Progenitor cell of endocrine pancreas (in vitro differentiated cells): ENCODE results near the gene CAMK4. TPM values are rescaled to one million over a fixed set of nuclear protein-coding genes. Genes with fewer than 3 reads are reported as not detected.

Experiments
- DNase-seq: peaks from one replicate; pipeline ENCODE4 v3.0.0; 2021; ENCODE audit warnings: low spot score; ENCODE audit not compliant: unreplicated experiment
- H3K27ac Mint-ChIP-seq: 2 replicates; pipeline ENCODE4 v1.8.0; 2021; ENCODE audit warnings: mild to moderate bottlenecking, moderate library complexity, mixed read lengths
- H3K27me3 Mint-ChIP-seq: 2 replicates; pipeline ENCODE4 v1.8.0; 2021; ENCODE audit warnings: mixed read lengths
- H3K36me3 Mint-ChIP-seq: 2 replicates; pipeline ENCODE4 v1.8.0; 2022; ENCODE audit warnings: mixed read lengths; ENCODE audit not compliant: insufficient read depth
- H3K4me1 Mint-ChIP-seq: 2 replicates; pipeline ENCODE4 v1.8.0; 2021; ENCODE audit warnings: low read depth, mixed read lengths
- H3K4me3 Mint-ChIP-seq: 2 replicates; pipeline ENCODE4 v1.8.0; 2021; ENCODE audit warnings: low read depth, mild to moderate bottlenecking, moderate library complexity, mixed read lengths
- H3K9me3 Mint-ChIP-seq: 2 replicates; pipeline ENCODE4 v1.8.0; 2021; ENCODE audit warnings: low read depth, mixed read lengths
- CTCF ChIP-seq: fragments of 200-600 bp; sonication (generic); IDR thresholded peaks from one replicate; pipeline ENCODE4 v1.5.0; 2021; ENCODE audit warnings: antibody characterized with exemption, mild to moderate bottlenecking; ENCODE audit not compliant: unreplicated experiment
- total RNA-seq: library from RNA; stranded (reverse); gene quantifications from 2 replicates; pipeline ENCODE4 v1.2.1, GENCODE V29; 2021

Gene CAMK4
- total RNA-seq, 1 donor from 2014 or later = 2.3 TPM

DNA sequence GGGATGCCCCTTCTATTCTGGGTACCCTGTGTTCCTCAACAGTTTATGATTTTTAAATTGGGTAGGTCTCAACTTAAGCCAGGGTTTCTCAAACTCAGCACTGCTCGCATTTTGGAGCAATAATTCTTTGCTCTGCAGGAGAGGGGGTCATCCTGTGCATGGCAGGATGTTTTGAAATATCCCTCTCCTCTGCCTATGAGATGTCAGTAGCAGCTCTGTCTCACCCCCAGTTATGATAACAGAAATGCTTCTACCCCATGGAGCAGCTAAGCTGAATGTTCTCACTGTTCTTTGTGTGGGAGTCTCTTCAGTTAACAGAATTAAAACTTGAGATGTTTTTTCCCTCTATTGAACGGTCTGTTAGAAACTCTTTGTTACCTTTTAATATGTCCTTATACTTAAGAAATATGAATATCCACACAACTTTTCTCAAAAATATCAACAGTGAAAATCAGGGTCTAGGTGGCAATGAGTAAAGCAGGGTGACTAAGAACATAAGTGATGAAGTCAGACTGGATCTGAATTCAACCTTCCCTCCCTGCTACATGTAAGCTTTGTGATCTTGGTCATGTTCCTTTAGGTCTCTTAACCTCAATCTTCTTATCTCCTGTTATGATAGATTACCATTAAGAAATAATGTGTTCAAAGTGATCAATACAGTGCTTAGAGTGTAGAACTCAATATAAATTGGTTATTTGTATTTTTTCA lies 89.0 kb downstream of the CAMK4 start:
- no peaks in the 10 kb centered on the region for H3K36me3 Mint-ChIP-seq
- no peaks in the 10 kb centered on the region for H3K9me3 Mint-ChIP-seq
- no peaks in the 10 kb centered on the region for H3K27me3 Mint-ChIP-seq
- no peak overlapping the region for H3K27ac Mint-ChIP-seq
- TF ChIP-seq CTCF = no peak
- no peak overlapping the region for H3K4me3 Mint-ChIP-seq
- H3K4me1 Mint-ChIP-seq = peaks cover 8% of the 10 kb centered on the region
- no peak for DNase-seq

DNA sequence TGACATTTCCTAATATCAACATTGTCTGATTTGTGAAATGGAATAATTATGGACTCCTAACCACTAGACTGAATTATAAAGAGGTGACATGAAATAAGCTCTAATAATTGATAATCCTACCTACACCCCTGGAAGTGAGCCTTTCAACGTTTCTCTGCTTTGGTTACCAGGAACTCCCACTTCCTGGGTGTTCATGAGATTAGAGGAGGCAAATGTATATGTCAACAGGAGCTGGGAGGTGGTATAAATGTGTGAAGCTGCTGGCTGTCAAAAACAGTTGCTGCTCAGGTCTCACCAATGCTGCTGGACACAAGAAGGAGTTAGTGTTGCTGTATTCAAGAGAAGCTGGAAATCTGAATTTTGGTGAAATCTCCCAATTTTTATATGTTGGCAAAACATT lies 96.8 kb downstream of the CAMK4 start:
- Mint-ChIP-seq H3K9me3 (no peaks in the 10 kb centered on the region), H3K4me1 (no peaks in the 10 kb centered on the region), H3K4me3 (no peak overlapping the region), H3K27me3 (no peaks in the 10 kb centered on the region), H3K36me3 (no peaks in the 10 kb centered on the region), H3K27ac (no peak overlapping the region)
- no peak for DNase-seq
- TF ChIP-seq CTCF = no peak

DNA sequence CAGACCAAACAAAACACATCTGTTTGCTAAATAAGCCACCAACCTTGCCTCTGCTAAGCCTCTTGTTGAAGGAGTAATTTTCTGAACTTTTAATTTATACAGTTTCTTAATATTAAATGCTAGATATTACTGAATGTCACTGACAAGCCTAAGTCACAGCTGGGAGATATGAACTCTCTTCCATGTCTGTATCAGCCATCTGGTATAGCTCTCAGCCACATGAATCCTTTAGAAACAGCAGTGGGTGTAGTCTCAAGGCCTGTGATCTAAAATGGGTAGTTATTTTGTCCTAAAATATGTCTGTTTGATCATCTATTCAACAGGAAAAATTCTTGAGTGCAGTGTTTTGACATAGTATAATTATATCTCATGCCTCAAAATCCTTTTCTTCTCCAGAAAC lies 97.2 kb downstream of the CAMK4 start:
- Mint-ChIP-seq H3K4me3 (no peak overlapping the region), H3K27ac (no peak overlapping the region), H3K9me3 (no peaks in the 10 kb centered on the region), H3K36me3 (no peaks in the 10 kb centered on the region), H3K4me1 (no peaks in the 10 kb centered on the region), H3K27me3 (no peaks in the 10 kb centered on the region)
- no peak for TF ChIP-seq CTCF
- no peak for DNase-seq

DNA sequence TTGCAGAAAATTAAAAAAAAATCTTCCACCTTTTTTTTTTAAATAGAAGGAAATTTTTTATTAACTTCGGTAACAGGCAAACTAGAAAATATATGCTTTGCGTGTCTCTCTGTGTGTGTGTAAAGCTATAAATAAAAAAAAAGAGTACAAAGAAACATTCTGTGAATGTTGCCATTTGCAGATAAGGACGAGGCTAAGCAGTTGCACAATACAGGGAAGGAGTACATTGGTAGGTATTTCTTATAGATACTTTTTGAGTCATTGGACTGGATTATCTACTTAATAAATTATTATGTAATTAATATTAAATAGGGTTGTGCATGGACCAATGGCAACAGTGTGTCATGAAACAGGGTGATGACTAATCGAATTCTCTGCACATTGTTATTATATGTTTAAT lies 102.4 kb downstream of the CAMK4 start:
- Mint-ChIP-seq H3K27ac (no peak overlapping the region), H3K9me3 (peaks cover 10% of the 10 kb centered on the region), H3K36me3 (no peaks in the 10 kb centered on the region), H3K4me1 (no peaks in the 10 kb centered on the region), H3K27me3 (no peaks in the 10 kb centered on the region), H3K4me3 (no peak overlapping the region)
- DNase-seq = no peak
- no peak for TF ChIP-seq CTCF

GRCh38 chr5:111337133-111337532 lies 112.9 kb downstream of the CAMK4 start:
- Mint-ChIP-seq H3K9me3 (no peaks in the 10 kb centered on the region), H3K4me3 (no peak overlapping the region), H3K27ac (no peak overlapping the region), H3K27me3 (no peaks in the 10 kb centered on the region), H3K4me1 (peaks cover 5% of the 10 kb centered on the region), H3K36me3 (no peaks in the 10 kb centered on the region)
- no peak for DNase-seq
- no peak for TF ChIP-seq CTCF
